NT2/D1 (cell line): ENCODE data around the gene GH2.

Experiments
- YY1 ChIP-seq: IDR thresholded peaks from 2 replicates; pipeline ENCODE4 v1.6.1; 2011; ENCODE audit not compliant: insufficient read length, insufficient read depth
- ZNF274 ChIP-seq: IDR thresholded peaks from 2 replicates; pipeline ENCODE4 v1.6.1; 2011; ENCODE audit warnings: mild to moderate bottlenecking, low read depth, low read length

DNA sequence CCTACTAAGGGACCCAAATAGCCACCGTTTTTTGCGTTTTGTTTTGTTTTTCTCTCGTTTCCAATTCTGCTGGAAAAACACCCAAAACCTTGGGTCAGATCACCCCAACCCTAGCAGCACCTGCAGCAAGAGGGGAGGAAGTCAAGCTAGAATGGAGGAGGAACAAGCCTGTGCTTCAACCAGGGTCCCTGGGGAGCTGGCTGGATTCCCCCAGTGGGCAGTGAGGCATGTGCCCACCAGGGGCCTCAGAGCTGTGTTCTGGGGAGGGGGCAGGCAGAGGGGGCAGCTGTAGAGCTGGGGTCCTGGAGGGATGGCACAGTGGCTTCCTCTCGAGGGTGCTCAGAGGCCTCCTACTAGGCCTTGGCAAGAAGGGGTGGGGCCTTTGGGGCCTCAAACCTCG is 43.9 kb upstream of the GH2 start:
- TF ChIP-seq ZNF274 (no peak), YY1 (no peak)
